Putamen (tissue), 1 donor: ENCODE measurements around the gene OSBPL7.

Source experiments
- DNase-seq: peaks from one replicate; pipeline ENCODE4 v3.0.0-alpha.2; 2016; ENCODE audit warnings: low spot score

The OSBPL7 gene

DNA sequence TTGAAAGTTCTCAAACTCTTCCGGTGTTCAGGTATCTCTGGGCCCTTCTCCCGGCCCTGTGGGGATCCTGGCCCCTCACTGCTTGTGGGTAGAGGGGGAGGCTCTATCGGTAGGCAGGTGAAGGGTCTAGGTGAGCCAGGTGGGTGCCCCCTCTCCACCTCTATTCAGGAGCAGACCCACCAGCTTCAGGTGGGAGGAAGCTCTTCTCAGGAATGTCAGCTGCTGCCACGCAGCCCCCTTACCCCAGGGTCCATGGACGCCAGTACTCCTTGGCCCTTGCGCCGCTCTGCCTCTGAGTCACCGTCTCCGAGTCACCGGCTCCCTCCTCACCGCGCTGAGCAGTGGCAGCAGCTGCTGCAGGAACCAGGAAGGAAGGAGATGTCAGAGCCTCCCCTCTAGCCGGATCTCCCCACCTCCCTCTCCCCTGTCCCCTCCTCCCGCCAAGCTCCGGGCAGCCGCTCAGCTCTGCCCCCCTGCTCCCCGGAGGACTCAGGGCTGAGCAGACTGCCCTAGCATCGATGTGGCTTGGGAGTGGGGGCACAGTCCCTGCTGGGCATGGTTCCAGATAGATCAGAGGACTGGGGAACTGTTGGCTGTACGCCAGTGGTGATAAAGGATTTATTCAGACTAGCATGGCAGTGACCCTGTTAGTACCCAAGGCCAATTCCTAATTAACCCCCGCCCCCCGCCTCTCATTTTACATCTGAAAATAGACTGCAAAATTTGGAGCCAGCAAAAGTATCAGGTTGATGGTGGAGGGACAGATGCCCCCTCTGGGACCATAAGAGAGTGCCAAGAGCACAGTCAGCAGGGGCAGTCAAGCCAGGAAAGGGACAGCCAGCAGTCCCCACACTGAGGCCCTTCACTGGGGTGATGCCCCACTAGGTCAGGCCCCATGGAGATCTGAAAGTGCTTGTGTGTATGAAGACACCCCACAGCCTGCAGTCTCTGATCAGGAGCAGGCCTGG, at the start of gene OSBPL7:
TSS of gene OSBPL7 (minus strand) at position 371 of the 968 bp plus-strand sequence. CDS start 1,516 bp downstream, outside the sequence.
- peak; percentile 82 for DNase-seq

GRCh38 chr17:47871048-47871447, 49.5 kb upstream of the OSBPL7 start:
- DNase-seq = no peak

- DNase-seq = no peak
Observed at GRCh38 chr17:47870056-47870455, 48.5 kb upstream of the OSBPL7 start.

DNA sequence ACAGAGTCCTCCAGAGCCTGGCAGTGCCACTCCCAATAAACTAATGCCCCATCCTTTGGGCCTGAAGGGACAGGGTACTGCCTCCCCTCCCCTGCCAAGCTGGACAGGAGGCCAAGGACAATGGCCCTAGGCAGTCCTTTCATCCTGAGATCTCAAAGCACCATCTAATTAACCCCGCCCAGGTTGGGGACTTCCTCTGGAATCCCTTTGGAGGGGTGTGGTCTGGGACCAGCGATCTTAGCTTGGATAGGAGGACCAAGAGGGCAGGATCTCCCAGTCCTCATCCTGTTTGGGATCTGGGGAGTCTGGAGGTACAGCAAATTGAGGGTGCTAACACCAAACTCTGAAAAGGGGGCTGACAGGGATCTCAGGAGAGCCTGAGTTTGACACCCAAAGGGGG, 47.5 kb upstream of the OSBPL7 start:
- DNase-seq = no peak

- DNase-seq = no peak
Observed at GRCh38 chr17:47867813-47868533, 46.4 kb upstream of the OSBPL7 start.

- no peak for DNase-seq
Observed at GRCh38 chr17:47866941-47867340, 45.3 kb upstream of the OSBPL7 start.

DNA sequence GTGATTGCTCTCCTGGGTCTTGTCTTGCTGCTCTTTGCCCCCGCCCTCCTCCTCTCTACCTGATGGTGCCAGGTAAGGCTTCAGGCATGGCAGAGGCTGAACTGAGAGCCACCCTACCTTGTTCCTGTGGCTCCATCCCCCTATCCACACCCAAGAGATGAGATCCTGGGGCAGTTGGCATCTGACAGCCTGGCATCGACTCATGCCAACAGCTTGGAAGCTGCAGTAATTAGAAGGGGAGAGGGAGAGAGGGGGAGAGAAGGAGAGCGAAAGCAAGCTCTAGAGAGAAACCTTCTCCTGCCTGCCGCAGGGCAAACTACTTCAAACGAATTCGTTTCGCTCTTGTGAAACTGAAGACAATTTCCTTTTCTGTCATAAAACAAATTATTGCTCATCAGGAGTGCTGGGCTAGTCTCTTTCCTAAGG, 43.2 kb upstream of the OSBPL7 start:
- no peak for DNase-seq

DNA sequence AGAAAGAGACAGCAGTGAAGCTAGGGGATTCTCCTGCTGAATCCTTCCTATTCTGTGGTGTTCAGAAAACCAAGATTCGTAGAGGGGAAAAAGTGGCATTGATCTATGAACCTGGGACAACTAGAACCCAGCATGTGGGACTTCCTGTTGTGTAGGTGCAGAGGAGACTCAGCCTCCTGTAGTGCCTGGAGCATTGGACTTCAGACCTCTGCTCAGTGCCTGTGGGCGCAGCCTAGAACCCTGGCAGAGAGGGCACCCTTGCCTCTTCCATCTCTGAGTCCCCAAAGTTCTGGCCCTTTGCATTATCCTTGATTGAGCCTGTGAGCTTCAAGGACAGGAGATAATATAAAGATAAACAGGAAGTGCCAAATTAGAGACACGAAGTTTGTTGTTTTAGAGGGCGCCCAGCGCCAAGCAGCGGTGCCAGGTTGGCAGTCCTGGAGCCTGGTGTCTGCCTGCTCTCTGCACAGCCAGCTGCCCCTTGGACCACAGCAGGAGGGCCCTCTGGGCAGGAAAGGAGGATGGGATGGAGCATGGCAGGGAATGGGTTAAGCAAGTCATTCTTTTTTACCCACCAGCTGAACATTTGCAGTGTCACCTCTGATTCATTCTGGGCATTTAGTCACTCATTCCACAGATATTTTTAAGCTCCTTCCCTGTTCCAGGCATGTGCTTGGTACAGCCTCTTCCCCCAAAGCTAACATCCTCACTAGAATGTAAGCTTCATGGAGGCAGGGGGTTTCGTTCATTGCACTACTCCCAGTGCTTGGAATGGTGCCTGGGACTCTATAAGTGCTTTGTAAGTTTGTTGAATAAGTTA, 41.2 kb upstream of the OSBPL7 start:
- DNase-seq = no peak

- no peak for DNase-seq
Observed at GRCh38 chr17:47860386-47860785, 38.8 kb upstream of the OSBPL7 start.

- DNase-seq = no peak
Observed at GRCh38 chr17:47857551-47858455, 36.2 kb upstream of the OSBPL7 start.

DNA sequence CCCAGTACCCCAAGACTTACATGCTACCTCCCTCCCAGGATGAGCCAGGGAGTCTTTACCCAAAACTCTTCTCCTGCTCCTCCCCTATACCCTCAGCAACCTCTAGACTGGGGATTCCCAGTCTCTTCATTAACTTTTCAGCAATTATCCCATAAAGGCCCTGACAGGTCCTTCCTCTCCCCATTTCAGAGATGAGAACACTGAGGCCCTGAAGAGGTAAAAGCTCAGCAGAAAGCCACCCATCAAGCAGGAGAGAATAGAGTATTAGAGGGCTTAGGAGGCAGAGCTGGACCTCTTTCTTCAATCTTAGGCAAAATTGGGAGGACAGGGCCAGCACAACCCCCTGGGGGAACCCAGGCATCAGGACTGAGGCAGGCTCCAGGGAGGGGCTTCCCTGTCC, 35.2 kb upstream of the OSBPL7 start:
- no peak for DNase-seq

DNA sequence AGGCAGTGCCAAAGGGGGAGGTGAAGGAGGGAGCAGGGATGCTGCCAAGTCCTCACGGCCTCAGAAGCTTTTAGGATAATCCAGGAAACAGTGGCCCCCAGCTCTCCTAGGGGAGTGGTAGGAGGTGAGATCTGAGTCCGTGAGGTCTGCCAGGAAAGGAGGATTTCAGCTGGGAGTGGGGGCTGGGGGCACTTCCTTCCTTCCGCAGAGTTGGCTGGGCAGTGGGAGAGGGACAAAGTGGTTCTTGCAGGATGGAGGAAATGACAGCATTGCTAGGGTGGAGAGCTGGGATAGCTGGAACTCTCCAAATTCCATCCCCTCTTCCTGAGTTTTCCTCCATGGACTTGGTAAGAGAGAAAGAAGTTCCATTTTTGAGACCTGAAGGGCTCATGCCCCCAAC, 34.1 kb upstream of the OSBPL7 start:
- DNase-seq = no peak

GRCh38 chr17:47853616-47854015, 32.0 kb upstream of the OSBPL7 start:
- DNase-seq = no peak

GRCh38 chr17:47852113-47852949, 30.7 kb upstream of the OSBPL7 start:
- no peak for DNase-seq

DNA sequence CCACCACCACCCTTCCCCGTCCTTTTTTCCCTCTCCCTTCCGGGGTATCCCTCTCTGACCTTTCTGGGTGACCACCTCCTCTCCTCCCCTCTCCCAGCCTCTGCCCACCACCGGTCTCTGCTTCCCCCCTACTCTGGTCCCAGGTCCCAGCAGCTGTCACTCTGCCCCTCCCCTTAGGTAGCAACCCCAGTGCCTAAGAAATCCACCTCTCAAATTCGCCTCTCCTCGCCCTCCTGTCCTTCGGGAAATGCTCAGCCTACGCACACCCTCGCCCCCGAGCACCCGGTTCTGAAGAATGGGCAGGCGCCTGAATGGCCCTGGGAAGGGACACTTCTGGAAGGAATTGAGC, 30.1 kb upstream of the OSBPL7 start:
- DNase-seq = no peak

- DNase-seq = no peak
Observed at GRCh38 chr17:47850692-47851573, 29.3 kb upstream of the OSBPL7 start, which contains the start of gene SP6. SP6 (minus strand) TSS chr17:47851163; CDS start chr17:47848429, 2,734 bp downstream.

- DNase-seq = no peak
Observed at GRCh38 chr17:47850373-47850691, 28.7 kb upstream of the OSBPL7 start.

DNA sequence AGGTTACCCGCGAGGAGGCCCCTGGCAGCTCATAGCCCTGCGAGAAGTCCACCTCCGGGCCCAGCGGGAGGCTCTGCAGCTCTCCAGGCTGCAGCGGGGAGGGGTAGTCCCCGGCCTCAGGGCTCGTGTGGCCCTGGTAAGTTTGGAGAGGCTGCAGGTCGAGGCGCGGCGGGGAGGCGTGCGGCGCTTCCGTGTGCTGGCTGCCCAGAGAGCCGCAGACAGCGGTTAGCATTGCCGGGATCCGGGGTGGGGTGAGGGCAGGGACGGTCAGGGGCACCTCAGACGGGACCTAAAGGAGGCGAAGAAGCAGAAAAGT, 26.6 kb upstream of the OSBPL7 start:
- no peak for DNase-seq
